PFSK-1 (cell line): ENCODE measurements around the gene PCSK5.

Experiments used
- FOXP2 ChIP-seq: optimal IDR thresholded peaks from 2 replicates; pipeline ENCODE3; 2011; ENCODE audit warnings: borderline replicate concordance, control low read depth, inconsistent platforms; ENCODE audit not compliant: insufficient read depth; ENCODE audit errors: extremely low read length, extremely low read depth
- POLR2AphosphoS5 ChIP-seq: IDR thresholded peaks from 2 replicates; pipeline ENCODE4 v1.6.1; 2012; ENCODE audit warnings: low read depth, mild to moderate bottlenecking, control low read depth, low read length, moderate library complexity
- SIN3A ChIP-seq: IDR thresholded peaks from 2 replicates; pipeline ENCODE4 v1.6.1; 2012; ENCODE audit warnings: mild to moderate bottlenecking, low read length, moderate library complexity, borderline replicate concordance; ENCODE audit not compliant: insufficient read depth
- TAF1 ChIP-seq: IDR thresholded peaks from 2 replicates; pipeline ENCODE4 v1.6.1; 2012; ENCODE audit warnings: low read length, control low read depth, borderline replicate concordance; ENCODE audit not compliant: insufficient read depth
- TF ChIP-seq, protein P1 (sequence below), 2 experiments: IDR thresholded peaks; 2 replicates each; pipeline versions ENCODE4 v1.6.1 to v1.8.0; 2011 to 2012; ENCODE audit warnings: low read depth in 2 of 2, low read length in 2 of 2, control low read depth in 1 of 2, inconsistent platforms in 1 of 2, mild to moderate bottlenecking in 1 of 2, moderate library complexity in 1 of 2; ENCODE audit not compliant: insufficient read depth in 1 of 2

DNA sequence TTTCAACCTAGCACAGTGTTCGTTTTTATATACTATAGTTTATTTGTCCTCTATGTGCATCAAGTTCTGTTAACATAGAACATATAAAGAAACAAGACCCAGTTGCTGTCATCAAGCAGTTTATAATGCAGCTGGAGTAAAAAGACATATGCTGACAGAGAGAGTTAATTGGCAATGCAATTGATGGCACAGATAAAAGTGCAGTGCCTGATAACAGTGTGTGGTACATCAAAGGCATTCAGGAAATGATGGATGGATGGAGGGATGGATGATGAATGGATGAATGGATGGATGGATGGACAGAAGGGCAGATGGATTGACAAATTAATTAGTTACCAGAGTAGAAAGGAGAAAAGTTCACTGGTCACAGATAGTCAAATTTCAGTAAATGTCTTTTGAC, 264.9 kb downstream of the PCSK5 start:
- no peak for TF ChIP-seq TAF1
- no peak for TF ChIP-seq POLR2AphosphoS5
- TF ChIP-seq, protein P1, sequence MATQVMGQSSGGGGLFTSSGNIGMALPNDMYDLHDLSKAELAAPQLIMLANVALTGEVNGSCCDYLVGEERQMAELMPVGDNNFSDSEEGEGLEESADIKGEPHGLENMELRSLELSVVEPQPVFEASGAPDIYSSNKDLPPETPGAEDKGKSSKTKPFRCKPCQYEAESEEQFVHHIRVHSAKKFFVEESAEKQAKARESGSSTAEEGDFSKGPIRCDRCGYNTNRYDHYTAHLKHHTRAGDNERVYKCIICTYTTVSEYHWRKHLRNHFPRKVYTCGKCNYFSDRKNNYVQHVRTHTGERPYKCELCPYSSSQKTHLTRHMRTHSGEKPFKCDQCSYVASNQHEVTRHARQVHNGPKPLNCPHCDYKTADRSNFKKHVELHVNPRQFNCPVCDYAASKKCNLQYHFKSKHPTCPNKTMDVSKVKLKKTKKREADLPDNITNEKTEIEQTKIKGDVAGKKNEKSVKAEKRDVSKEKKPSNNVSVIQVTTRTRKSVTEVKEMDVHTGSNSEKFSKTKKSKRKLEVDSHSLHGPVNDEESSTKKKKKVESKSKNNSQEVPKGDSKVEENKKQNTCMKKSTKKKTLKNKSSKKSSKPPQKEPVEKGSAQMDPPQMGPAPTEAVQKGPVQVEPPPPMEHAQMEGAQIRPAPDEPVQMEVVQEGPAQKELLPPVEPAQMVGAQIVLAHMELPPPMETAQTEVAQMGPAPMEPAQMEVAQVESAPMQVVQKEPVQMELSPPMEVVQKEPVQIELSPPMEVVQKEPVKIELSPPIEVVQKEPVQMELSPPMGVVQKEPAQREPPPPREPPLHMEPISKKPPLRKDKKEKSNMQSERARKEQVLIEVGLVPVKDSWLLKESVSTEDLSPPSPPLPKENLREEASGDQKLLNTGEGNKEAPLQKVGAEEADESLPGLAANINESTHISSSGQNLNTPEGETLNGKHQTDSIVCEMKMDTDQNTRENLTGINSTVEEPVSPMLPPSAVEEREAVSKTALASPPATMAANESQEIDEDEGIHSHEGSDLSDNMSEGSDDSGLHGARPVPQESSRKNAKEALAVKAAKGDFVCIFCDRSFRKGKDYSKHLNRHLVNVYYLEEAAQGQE (IDR thresholded peaks at IDR 0.05; ENCODE audit: insufficient read depth in 1 of 2, low read depth in 2 of 2, low read length in 2 of 2), result no peak
- no peak for TF ChIP-seq SIN3A
- TF ChIP-seq FOXP2, result no peak
